Dedifferentiated amniotic fluid mesenchymal stem cell (primary cell): ENCODE results near the gene TREM2.
"Not testable (repeated sequence)": the region's sequence is repeated elsewhere in the genome, so short reads cannot be mapped to it uniquely, and the experiment has no call there.

Experiments
- DNase-seq: peaks from one replicate; pipeline ENCODE4 v3.0.0-alpha.2; 2016; ENCODE audit errors: extremely low spot score

Gene TREM2

GRCh38 chr6:41162687-41163418, at the start of gene TREM2:
TSS of gene TREM2 (minus strand) at chr6:41163116. CDS start at chr6:41163082, 34 bp downstream.
- no peak for DNase-seq

- DNase-seq = no peak
Observed at GRCh38 chr6:41209547-41210320, 46.8 kb upstream of the TREM2 start.

GRCh38 chr6:41208439-41209106, 45.7 kb upstream of the TREM2 start:
- DNase-seq = no peak

GRCh38 chr6:41204156-41204555, 41.2 kb upstream of the TREM2 start:
- no peak for DNase-seq

GRCh38 chr6:41201764-41202173, 38.9 kb upstream of the TREM2 start:
- no peak for DNase-seq

GRCh38 chr6:41200901-41201763, 38.2 kb upstream of the TREM2 start, which contains the start of gene TREML2:
TSS of gene TREML2 (minus strand) at chr6:41201149. CDS start at chr6:41201008, 141 bp downstream.
- no peak for DNase-seq

GRCh38 chr6:41200296-41200900, 37.5 kb upstream of the TREM2 start:
- no peak for DNase-seq

- DNase-seq = no peak
Observed at GRCh38 chr6:41199552-41200246, 36.8 kb upstream of the TREM2 start.

- no peak for DNase-seq
Observed at GRCh38 chr6:41197234-41197633, 34.3 kb upstream of the TREM2 start.

- DNase-seq = no peak
Observed at GRCh38 chr6:41194386-41194785, 31.5 kb upstream of the TREM2 start.

GRCh38 chr6:41193884-41194283, 31.0 kb upstream of the TREM2 start:
- DNase-seq = no peak

GRCh38 chr6:41193171-41193734, 30.3 kb upstream of the TREM2 start:
- DNase-seq = no peak

- no peak for DNase-seq
Observed at GRCh38 chr6:41191569-41191968, 28.7 kb upstream of the TREM2 start.

GRCh38 chr6:41190791-41191190, 27.9 kb upstream of the TREM2 start:
- DNase-seq = no peak

GRCh38 chr6:41189967-41190366, 27.1 kb upstream of the TREM2 start:
- DNase-seq = no peak

GRCh38 chr6:41189046-41189445, 26.1 kb upstream of the TREM2 start:
- not testable (repeated sequence) for DNase-seq

GRCh38 chr6:41187924-41188886, 25.3 kb upstream of the TREM2 start:
- DNase-seq = no peak

GRCh38 chr6:41186031-41186562, 23.2 kb upstream of the TREM2 start:
- no peak for DNase-seq

- no peak for DNase-seq
Observed at GRCh38 chr6:41184761-41185160, 21.8 kb upstream of the TREM2 start.
